ENCODE data around the gene PRDX3.
"Not testable (repeated sequence)": the region's sequence is repeated elsewhere in the genome, so short reads cannot be mapped to it uniquely, and the experiment has no call there.

Gene PRDX3

DNA sequence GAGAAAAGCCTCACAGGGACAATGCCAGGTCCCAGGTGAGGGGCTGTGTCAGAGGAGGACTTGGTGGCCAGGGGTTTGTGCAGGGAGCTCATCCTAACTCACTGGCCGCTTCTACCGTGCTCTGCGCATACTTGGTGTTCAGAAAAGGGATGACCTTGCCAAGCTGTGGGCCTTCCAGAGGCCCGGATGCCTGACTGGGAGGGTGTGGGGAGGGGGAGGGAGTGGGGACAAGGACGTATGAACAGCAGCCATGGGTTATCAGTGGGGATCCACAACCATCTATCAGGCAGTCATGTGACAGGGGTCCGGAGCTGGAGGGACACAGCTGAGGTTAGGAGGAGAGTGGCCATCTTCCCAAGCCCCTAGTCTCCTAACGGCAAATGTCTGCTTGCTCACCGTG lies 19.3 kb downstream of the PRDX3 start:
- no peak for DNase-seq
- TF ChIP-seq, protein P1, sequence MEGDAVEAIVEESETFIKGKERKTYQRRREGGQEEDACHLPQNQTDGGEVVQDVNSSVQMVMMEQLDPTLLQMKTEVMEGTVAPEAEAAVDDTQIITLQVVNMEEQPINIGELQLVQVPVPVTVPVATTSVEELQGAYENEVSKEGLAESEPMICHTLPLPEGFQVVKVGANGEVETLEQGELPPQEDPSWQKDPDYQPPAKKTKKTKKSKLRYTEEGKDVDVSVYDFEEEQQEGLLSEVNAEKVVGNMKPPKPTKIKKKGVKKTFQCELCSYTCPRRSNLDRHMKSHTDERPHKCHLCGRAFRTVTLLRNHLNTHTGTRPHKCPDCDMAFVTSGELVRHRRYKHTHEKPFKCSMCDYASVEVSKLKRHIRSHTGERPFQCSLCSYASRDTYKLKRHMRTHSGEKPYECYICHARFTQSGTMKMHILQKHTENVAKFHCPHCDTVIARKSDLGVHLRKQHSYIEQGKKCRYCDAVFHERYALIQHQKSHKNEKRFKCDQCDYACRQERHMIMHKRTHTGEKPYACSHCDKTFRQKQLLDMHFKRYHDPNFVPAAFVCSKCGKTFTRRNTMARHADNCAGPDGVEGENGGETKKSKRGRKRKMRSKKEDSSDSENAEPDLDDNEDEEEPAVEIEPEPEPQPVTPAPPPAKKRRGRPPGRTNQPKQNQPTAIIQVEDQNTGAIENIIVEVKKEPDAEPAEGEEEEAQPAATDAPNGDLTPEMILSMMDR (IDR thresholded peaks at IDR 0.05), result no peak
- no peak overlapping the region for H3K4me3 Mint-ChIP-seq
- H3K4me1 Mint-ChIP-seq, result peaks cover 39% of the 10 kb centered on the region
- H3K27ac Mint-ChIP-seq, result no peak overlapping the region
- H3K9me3 Mint-ChIP-seq, result no peaks in the 10 kb centered on the region
- H3K27me3 Mint-ChIP-seq (ENCODE audit: low read depth, poor library complexity), result peaks cover 4% of the 10 kb centered on the region
- H3K36me3 Mint-ChIP-seq (ENCODE audit: low read depth), result peaks cover 36% of the 10 kb centered on the region

DNA sequence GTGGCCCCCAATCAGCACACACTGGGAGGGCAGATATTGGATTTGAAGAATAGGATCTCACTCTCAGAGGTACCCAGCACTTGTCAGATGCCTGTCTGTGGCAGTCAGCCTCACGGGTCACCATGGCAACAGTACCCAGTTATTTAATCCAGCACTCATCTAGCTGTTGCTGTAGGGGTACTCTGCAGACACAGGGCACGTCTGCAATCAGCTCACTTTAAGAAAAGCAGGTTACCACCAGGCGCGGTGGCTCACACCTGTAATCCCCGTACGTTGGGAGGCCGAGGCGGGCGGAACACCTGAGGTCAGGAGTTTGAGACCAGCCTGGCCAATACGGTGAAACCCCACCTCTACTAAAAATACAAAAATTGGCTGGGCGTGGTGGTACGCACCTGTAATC lies 25.0 kb downstream of the PRDX3 start:
- TF ChIP-seq, protein P1 (IDR thresholded peaks at IDR 0.05), result no peak
- Mint-ChIP-seq H3K9me3 (no peaks in the 10 kb centered on the region), H3K4me3 (no peak overlapping the region), H3K27ac (no peak overlapping the region), H3K4me1 (no peaks in the 10 kb centered on the region), H3K36me3 (ENCODE audit: low read depth) (peaks cover 67% of the 10 kb centered on the region), H3K27me3 (ENCODE audit: low read depth, poor library complexity) (no peaks in the 10 kb centered on the region)
- DNase-seq, result no peak

DNA sequence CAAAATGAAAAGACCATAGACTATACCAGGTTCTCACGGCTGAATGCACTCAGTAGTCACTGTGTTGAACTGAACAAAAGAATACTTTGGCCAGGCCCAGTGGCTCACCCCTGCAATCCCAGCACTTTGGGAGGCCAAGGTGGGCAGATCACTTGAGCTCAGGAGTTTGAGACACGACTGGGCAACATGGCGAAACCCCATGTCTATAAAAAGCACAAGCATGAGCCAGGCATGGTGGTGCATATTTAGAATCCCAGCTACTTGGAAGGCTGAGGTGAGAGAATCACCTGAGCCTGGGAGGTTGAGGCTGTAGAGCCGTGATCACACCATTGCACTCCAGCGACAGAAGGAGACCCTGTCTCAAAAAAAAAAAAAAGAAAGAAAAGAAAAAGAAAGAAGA lies 25.6 kb downstream of the PRDX3 start:
- TF ChIP-seq, protein P1 (IDR thresholded peaks at IDR 0.05), result no peak
- Mint-ChIP-seq H3K27ac (no peak overlapping the region), H3K9me3 (no peaks in the 10 kb centered on the region), H3K36me3 (ENCODE audit: low read depth) (peaks cover 65% of the 10 kb centered on the region), H3K4me1 (no peaks in the 10 kb centered on the region), H3K4me3 (no peak overlapping the region), H3K27me3 (ENCODE audit: low read depth, poor library complexity) (no peaks in the 10 kb centered on the region)
- DNase-seq, result no peak

DNA sequence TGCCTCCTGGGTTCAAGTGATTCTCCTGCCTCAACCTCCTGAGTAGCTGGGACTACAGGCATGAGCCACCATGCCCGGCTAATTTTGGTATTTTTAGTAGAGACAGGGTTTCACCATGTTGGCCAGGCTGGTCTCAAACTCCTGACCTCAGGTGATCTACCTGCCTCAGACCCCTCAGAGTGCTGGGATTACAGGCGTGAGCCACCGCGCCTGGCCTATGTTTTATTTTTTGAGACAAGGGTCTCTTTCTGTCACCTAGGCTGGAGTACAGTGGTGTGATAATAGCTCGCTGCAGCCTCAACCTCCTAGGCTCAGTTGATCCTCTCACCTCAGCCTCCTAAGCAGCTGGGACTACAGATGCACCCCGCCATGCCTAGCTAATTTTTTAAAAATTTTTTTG lies 27.0 kb downstream of the PRDX3 start:
- not testable (repeated sequence) for H3K27ac Mint-ChIP-seq; H3K9me3 Mint-ChIP-seq; H3K4me3 Mint-ChIP-seq; H3K27me3 Mint-ChIP-seq (ENCODE audit: low read depth, poor library complexity); H3K4me1 Mint-ChIP-seq; DNase-seq
- H3K36me3 Mint-ChIP-seq (ENCODE audit: low read depth), result peaks cover 67% of the 10 kb centered on the region

DNA sequence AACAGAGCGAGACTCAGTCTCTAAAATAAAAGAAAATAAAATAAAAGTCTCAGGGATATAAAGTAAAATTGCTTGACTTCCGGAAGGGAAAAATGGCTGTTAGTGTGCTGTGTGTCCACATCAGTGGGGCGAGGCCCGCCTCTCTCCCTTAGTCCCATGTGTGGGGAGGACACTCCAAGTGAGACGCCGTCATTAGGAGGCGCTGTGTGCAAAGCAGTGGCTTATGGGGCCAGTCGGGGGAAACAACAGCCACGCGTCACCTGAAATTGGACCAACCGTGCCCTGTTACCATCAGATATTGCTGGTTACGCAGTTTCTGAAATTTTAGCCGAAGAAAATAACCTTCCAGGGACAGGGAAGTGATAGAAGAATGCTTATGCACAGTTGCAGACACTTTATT lies 28.9 kb downstream of the PRDX3 start:
- Mint-ChIP-seq H3K27me3 (ENCODE audit: low read depth, poor library complexity) (no peaks in the 10 kb centered on the region), H3K36me3 (ENCODE audit: low read depth) (peaks cover 54% of the 10 kb centered on the region), H3K27ac (no peak overlapping the region), H3K9me3 (no peaks in the 10 kb centered on the region), H3K4me3 (no peak overlapping the region), H3K4me1 (no peaks in the 10 kb centered on the region)
- TF ChIP-seq, protein P1 (IDR thresholded peaks at IDR 0.05), result no peak
- no peak for DNase-seq

DNA sequence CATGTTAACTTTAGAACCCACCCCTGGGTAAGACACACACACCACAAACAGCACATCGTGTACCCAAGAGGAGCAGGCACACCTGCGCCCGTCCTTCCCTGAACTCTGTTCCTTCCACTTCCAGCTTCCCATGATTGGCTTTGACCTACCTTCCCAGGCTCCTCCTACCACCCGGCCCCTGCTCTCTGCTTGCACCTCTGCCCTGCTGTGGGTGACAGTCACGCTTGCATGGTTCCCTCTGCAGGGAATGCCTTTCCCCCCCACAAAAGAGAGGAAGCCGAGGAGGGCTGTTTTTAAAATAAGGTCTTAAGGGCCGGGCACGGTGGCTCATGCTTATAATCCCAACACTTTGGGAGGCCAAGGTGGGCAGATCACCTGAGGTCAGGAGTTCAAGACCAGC lies 29.5 kb downstream of the PRDX3 start:
- H3K27ac Mint-ChIP-seq, result peak overlapping the region; percentile 75

More for the DNA sequence above, 29.5 kb downstream of the PRDX3 start:
- no peaks in the 10 kb centered on the region for H3K27me3 Mint-ChIP-seq (ENCODE audit: low read depth, poor library complexity)
- H3K9me3 Mint-ChIP-seq, result no peaks in the 10 kb centered on the region
- no peaks in the 10 kb centered on the region for H3K4me1 Mint-ChIP-seq
- TF ChIP-seq, protein P1 (IDR thresholded peaks at IDR 0.05), result no peak
- peaks cover 48% of the 10 kb centered on the region for H3K36me3 Mint-ChIP-seq (ENCODE audit: low read depth)
- H3K4me3 Mint-ChIP-seq, result no peak overlapping the region
- no peak for DNase-seq
